Memory B cell (primary cell): Measurements from ENCODE around the gene KAT7.
"Not testable (repeated sequence)": the region's sequence is repeated elsewhere in the genome, so short reads cannot be mapped to it uniquely, and the experiment has no call there.

Experiments used
- ATAC-seq: fragments of 150-1000 bp; cut with Tn5 transposase; 2 replicates; pipeline ENCODE4 v1.10.0; 2021; ENCODE audit warnings: low read depth, mild to moderate bottlenecking, moderate library complexity
- DNase-seq, 2 donors: peaks; one replicate each; pipeline ENCODE4 v3.0.0; 2022; ENCODE audit warnings: low spot score in 2 of 2
- H3K27ac Mint-ChIP-seq: one replicate; pipeline ENCODE4 v1.8.0; 2022; ENCODE audit warnings: mild to moderate bottlenecking, moderate library complexity, mixed read lengths
- H3K27me3 Mint-ChIP-seq: one replicate; pipeline ENCODE4 v1.8.0; 2022; ENCODE audit warnings: mixed read lengths
- H3K36me3 Mint-ChIP-seq: one replicate; pipeline ENCODE4 v1.8.0; 2022; ENCODE audit warnings: mild to moderate bottlenecking, mixed read lengths
- H3K4me1 Mint-ChIP-seq: one replicate; pipeline ENCODE4 v1.8.0; 2022; ENCODE audit warnings: mixed read lengths
- H3K4me3 Mint-ChIP-seq: one replicate; pipeline ENCODE4 v1.8.0; 2022; ENCODE audit warnings: mild to moderate bottlenecking, moderate library complexity, mixed read lengths
- H3K9me3 Mint-ChIP-seq: one replicate; pipeline ENCODE4 v1.8.0; 2022; ENCODE audit warnings: mixed read lengths

The KAT7 gene

GRCh38 chr17:49809056-49809455 lies 20.6 kb downstream of the KAT7 start:
- Mint-ChIP-seq H3K27me3 (no peaks in the 10 kb centered on the region), H3K4me3 (no peak overlapping the region), H3K36me3 (peaks cover 39% of the 10 kb centered on the region), H3K27ac (no peak overlapping the region), H3K9me3 (no peaks in the 10 kb centered on the region), H3K4me1 (peaks cover 11% of the 10 kb centered on the region)
- DNase-seq (no peak), ATAC-seq (no peak)

DNA sequence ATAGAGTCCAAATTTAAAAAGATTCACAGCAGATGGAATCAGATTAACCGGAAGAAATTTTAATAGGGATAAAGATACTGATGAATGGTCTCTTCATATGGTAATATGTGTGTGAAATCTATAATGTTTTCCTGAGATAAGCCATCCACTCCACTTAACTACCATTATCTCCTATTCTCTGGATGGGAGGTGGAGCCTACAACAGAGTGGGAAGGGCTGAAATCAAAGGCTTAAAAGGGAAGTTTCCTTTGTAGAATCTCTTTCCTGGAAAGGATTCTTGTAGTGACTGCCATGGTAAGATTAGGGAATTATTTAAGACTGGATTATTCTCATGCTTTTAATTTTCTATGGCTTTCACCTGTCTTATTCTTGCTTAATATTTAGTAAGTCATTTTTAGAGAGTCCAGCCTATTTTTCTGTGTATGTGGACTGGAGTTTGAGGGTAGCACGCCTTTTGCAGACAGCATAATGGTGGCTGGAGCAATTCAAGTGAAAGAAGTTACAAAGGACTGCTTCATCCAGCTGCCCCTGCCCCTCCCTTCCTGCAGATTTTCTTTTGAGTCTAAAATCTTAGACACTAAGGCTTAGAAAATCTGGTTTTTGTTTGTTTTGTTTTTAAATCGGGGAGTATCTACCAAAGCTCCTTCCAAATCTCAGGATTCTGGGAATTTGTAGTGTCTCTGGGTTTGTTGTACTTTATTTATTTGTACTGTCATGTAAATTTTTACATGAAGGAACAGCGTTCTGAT lies 26.5 kb downstream of the KAT7 start:
- Mint-ChIP-seq H3K36me3 (peaks cover 24% of the 10 kb centered on the region), H3K9me3 (no peaks in the 10 kb centered on the region), H3K27ac (no peak overlapping the region)

GRCh38 chr17:49815761-49816281 lies 27.3 kb downstream of the KAT7 start:
- H3K36me3 Mint-ChIP-seq = peaks cover 22% of the 10 kb centered on the region
- DNase-seq = no peak
- no peak for ATAC-seq
- H3K27ac Mint-ChIP-seq = no peak overlapping the region
- H3K27me3 Mint-ChIP-seq = no peaks in the 10 kb centered on the region
- H3K4me1 Mint-ChIP-seq = peaks cover 2% of the 10 kb centered on the region
- no peaks in the 10 kb centered on the region for H3K9me3 Mint-ChIP-seq
- no peak overlapping the region for H3K4me3 Mint-ChIP-seq

More for the DNA sequence above, 26.5 kb downstream of the KAT7 start:
- H3K4me1 Mint-ChIP-seq = peaks cover 2% of the 10 kb centered on the region
- ATAC-seq (no peak), DNase-seq (no peak)
- no peak overlapping the region for H3K4me3 Mint-ChIP-seq
- no peaks in the 10 kb centered on the region for H3K27me3 Mint-ChIP-seq

DNA sequence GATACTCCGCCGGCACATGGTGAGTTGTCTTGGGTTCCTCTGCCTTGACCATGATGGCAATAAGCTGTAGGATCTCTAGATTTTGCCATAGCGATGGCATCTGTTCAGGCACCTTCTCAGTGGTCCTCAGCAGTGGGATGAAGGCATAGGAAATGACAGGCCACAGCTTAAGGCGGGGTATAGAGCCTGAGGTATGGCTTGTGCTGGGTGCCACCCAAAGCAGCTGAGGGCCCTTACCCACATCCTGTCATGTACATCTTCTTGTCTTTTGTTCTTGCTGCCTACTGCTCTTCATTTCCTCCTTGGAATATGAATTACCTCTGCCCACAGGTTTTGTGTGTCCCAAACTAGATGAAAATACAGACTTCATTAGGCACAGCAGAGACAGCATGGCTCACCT lies 29.5 kb downstream of the KAT7 start:
- Mint-ChIP-seq H3K4me1 (peaks cover 2% of the 10 kb centered on the region), H3K36me3 (peaks cover 22% of the 10 kb centered on the region), H3K27ac (peak overlapping the region; percentile 60), H3K4me3 (no peak overlapping the region), H3K9me3 (no peaks in the 10 kb centered on the region), H3K27me3 (no peaks in the 10 kb centered on the region)
- no peak for DNase-seq
- no peak for ATAC-seq

GRCh38 chr17:49819138-49819537 lies 30.7 kb downstream of the KAT7 start:
- Mint-ChIP-seq H3K36me3 (peaks cover 20% of the 10 kb centered on the region), H3K27ac (no peak overlapping the region), H3K4me1 (peaks cover 2% of the 10 kb centered on the region), H3K27me3 (no peaks in the 10 kb centered on the region), H3K9me3 (no peaks in the 10 kb centered on the region), H3K4me3 (no peak overlapping the region)
- DNase-seq = no peak
- ATAC-seq = no peak

- H3K9me3 Mint-ChIP-seq = no peaks in the 10 kb centered on the region
- no peaks in the 10 kb centered on the region for H3K27me3 Mint-ChIP-seq
- no peak for DNase-seq
- peaks cover 18% of the 10 kb centered on the region for H3K36me3 Mint-ChIP-seq
- peaks cover 2% of the 10 kb centered on the region for H3K4me1 Mint-ChIP-seq
- no peak overlapping the region for H3K4me3 Mint-ChIP-seq
- ATAC-seq = no peak
- no peak overlapping the region for H3K27ac Mint-ChIP-seq
Measured at GRCh38 chr17:49819651-49820050, 31.2 kb downstream of the KAT7 start.

DNA sequence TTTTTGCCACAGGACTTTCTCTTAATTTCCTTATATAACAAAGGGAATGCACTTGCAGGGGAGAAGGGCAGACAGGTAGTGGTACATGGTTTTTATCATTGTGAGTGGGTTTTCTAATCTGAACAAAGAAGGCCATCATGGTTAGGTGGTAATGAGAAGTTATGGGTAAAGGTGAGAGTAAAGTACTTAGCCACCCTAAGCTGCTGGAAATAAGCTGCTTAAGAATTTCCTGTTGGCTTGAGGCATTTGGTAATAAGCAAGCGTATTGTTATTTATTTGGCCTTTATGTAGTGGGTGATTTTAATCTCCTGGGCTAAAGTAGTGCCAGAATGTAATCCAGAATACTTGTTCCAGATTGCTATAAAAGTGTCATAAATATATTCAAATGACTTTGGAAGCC lies 32.3 kb downstream of the KAT7 start:
- Mint-ChIP-seq H3K36me3 (peaks cover 21% of the 10 kb centered on the region), H3K4me3 (no peak overlapping the region)

DNA sequence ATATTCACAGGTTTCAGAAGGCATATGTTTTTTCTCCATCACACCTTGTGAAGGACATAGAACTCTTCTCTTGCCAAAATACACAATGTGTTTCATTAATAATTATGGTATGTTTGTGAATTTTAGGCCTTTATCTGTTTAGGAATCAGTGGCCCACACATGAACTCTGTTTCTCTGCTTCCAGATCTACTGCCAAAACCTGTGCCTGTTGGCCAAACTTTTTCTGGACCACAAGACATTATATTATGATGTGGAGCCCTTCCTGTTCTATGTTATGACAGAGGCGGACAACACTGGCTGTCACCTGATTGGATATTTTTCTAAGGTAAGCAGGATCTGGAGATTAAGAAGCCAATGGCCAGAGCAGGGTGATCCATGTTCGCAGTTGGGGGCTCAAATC lies 33.0 kb downstream of the KAT7 start:
- ATAC-seq (no peak), DNase-seq (no peak)
- Mint-ChIP-seq H3K9me3 (no peaks in the 10 kb centered on the region), H3K27ac (no peak overlapping the region), H3K36me3 (peaks cover 22% of the 10 kb centered on the region), H3K27me3 (no peaks in the 10 kb centered on the region), H3K4me1 (peaks cover 2% of the 10 kb centered on the region), H3K4me3 (no peak overlapping the region)

More for the DNA sequence above, 32.3 kb downstream of the KAT7 start:
- no peaks in the 10 kb centered on the region for H3K27me3 Mint-ChIP-seq
- DNase-seq (no peak), ATAC-seq (no peak)
- no peaks in the 10 kb centered on the region for H3K9me3 Mint-ChIP-seq
- peaks cover 2% of the 10 kb centered on the region for H3K4me1 Mint-ChIP-seq
- no peak overlapping the region for H3K27ac Mint-ChIP-seq

DNA sequence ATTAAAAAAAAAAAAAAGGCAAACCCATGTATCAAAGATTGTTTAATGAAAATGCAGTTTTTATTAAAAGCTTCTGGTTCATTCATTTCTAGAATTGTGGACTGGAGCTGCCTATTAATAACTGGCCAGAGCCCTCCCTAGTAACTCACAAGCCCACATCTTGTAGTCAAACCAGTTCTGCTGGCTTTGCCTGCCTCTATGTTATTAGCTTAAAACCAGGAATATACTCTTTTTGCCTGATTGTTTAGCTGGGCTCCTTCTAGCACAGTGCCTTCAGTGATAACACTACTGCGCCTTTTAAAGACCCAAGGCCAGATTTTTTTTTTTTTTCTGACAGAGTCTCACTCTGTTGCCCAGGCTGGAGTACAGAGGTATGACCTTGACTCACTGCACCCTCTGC lies 33.4 kb downstream of the KAT7 start:
- Mint-ChIP-seq H3K36me3 (peaks cover 22% of the 10 kb centered on the region), H3K27ac (no peak overlapping the region), H3K4me1 (peaks cover 2% of the 10 kb centered on the region), H3K9me3 (no peaks in the 10 kb centered on the region), H3K4me3 (no peak overlapping the region), H3K27me3 (no peaks in the 10 kb centered on the region)
- DNase-seq = no peak
- no peak for ATAC-seq

DNA sequence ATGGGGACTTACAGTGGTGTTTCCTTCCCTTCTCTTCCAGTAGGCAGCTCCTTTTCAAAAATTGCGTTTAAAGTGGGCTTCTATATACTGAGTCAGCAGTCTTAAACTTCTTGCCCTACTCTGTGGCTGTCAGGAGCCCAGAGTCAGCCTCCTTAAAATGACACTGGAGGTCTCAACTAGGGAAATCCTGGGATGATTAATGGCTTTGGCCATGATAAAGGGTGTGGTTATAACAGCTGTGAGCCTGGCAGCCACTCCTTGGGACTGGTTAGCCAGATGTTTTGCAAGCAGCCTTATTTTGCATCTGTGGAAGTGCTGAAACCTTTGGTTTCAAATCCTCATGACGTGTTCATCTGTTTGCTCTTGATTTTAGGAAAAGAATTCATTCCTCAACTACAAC lies 34.3 kb downstream of the KAT7 start:
- Mint-ChIP-seq H3K9me3 (no peaks in the 10 kb centered on the region), H3K36me3 (peaks cover 29% of the 10 kb centered on the region), H3K27ac (no peak overlapping the region), H3K4me1 (peaks cover 2% of the 10 kb centered on the region), H3K4me3 (no peak overlapping the region), H3K27me3 (no peaks in the 10 kb centered on the region)
- ATAC-seq (no peak), DNase-seq (no peak)

DNA sequence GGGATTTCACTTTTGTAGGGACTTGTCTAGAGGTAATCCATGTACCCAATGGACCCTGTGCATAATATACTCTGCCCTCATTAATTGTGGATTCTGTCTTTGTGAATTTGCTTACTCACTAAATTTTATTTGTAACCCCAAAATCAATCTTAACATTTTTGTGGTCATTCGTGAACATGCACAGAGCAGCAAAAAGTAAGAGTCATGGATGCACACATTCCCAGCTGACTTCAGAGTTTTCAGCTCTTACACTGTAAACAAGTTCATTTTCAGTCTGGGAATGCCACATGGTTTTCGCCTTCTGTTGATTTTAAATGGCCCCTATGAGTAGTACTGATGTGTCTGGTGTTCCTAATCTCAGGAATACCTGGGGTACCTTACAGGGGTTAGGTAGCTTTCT lies 35.1 kb downstream of the KAT7 start:
- Mint-ChIP-seq H3K27ac (no peak overlapping the region), H3K27me3 (no peaks in the 10 kb centered on the region), H3K36me3 (peaks cover 32% of the 10 kb centered on the region), H3K4me3 (no peak overlapping the region), H3K9me3 (no peaks in the 10 kb centered on the region), H3K4me1 (peaks cover 2% of the 10 kb centered on the region)
- ATAC-seq (no peak), DNase-seq (no peak)

DNA sequence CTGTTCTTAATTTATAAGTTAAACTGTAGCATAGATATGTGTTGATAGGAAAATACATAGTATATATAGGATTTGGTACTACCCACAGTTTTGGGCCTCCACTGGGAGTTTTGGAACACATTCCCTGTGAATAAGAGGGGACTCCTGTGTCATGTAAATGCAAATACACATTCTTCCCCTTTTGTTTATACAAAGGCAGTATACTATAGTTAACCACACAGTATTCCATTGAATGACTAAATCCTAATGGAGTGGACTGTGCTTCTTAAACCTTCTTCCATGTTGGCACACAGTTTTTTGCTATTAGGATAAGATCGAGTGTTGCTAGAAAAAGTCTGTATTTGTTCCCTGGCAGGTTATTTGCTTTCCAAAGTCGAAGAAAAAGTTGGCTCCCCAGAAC lies 37.2 kb downstream of the KAT7 start:
- Mint-ChIP-seq H3K9me3 (no peaks in the 10 kb centered on the region), H3K27ac (no peak overlapping the region), H3K36me3 (peaks cover 36% of the 10 kb centered on the region), H3K27me3 (no peaks in the 10 kb centered on the region), H3K4me1 (no peaks in the 10 kb centered on the region), H3K4me3 (no peak overlapping the region)
- DNase-seq = no peak
- ATAC-seq = no peak

- H3K4me1 Mint-ChIP-seq, H3K4me3 Mint-ChIP-seq, H3K9me3 Mint-ChIP-seq, H3K27me3 Mint-ChIP-seq, ATAC-seq, DNase-seq: not testable (repeated sequence)
- H3K36me3 Mint-ChIP-seq = peaks cover 37% of the 10 kb centered on the region
- H3K27ac Mint-ChIP-seq = peak overlapping the region; percentile 69
Measured at GRCh38 chr17:49828325-49828724, 39.8 kb downstream of the KAT7 start.

DNA sequence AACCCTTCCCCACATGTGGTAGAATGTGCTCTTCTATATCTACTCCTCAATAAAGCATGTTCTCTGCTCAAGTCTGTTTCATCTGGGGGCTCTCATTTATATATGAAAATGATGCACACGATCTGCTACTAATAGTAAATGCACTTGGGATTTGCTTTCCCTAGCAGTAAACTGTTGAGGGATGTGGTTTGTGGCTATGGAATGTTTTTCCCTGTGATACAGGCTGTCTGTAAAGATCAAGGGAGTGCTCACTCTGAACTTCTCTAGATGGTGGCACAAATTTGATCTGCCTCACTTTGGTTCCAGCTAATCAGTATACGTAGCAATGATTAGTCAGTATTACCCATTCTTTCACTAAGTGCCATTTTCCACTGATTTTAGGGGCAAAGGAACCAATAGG lies 40.5 kb downstream of the KAT7 start:
- no peak for ATAC-seq
- no peaks in the 10 kb centered on the region for H3K27me3 Mint-ChIP-seq
- H3K27ac Mint-ChIP-seq = peak overlapping the region; percentile 69
- no peaks in the 10 kb centered on the region for H3K9me3 Mint-ChIP-seq
- no peak overlapping the region for H3K4me3 Mint-ChIP-seq
- DNase-seq = no peak
- H3K4me1 Mint-ChIP-seq = no peaks in the 10 kb centered on the region
- peaks cover 35% of the 10 kb centered on the region for H3K36me3 Mint-ChIP-seq

GRCh38 chr17:49830605-49831004 lies 42.1 kb downstream of the KAT7 start:
- no peak overlapping the region for H3K27ac Mint-ChIP-seq
- H3K27me3 Mint-ChIP-seq = no peaks in the 10 kb centered on the region
- no peak overlapping the region for H3K4me3 Mint-ChIP-seq

More at GRCh38 chr17:49830605-49831004, 42.1 kb downstream of the KAT7 start:
- peaks cover under 1% of the 10 kb centered on the region for H3K4me1 Mint-ChIP-seq
- no peak for ATAC-seq
- no peak for DNase-seq
- H3K36me3 Mint-ChIP-seq = peaks cover 36% of the 10 kb centered on the region
- H3K9me3 Mint-ChIP-seq = no peaks in the 10 kb centered on the region
